A549 (cell line): Measurements from ENCODE around the gene COL1A1. TPM values are rescaled to one million over a fixed set of nuclear protein-coding genes. Genes with fewer than 3 reads are reported as not detected.
A peak's percentile ranks its signal among the peaks of the same experiment; 100 is the strongest.

ENCODE experiments used
- ATAC-seq, 2 experiments: fragments of 200-7000 bp in 1 of 2; fragments of >200 bp in 1 of 2; cut with Nextera tagmentation in 1 of 2; cut with Tn5 transposase in 1 of 2; 3 replicates each; pipeline versions ENCODE4 v1.8.0 to v1.9.1; 2018 to 2020; ENCODE audit warnings: mild to moderate bottlenecking in 1 of 2, moderate library complexity in 1 of 2
- CTCF ChIA-PET: fragments of 300-600 bp; sonication (Branson Sonifier 250); formaldehyde crosslinking; extraction: SDS; loops from one replicate; lab custom pipeline; 2021; ENCODE audit warnings: antibody characterized with exemption, inconsistent platforms; lab: Yijun Ruan, JAX
- POLR2A ChIA-PET: fragments of 350-600 bp; formaldehyde crosslinking; extraction: SDS; loops from one replicate; lab custom pipeline; 2021; ENCODE audit warnings: antibody characterized with exemption, inconsistent platforms; lab: Yijun Ruan, JAX
- DNase-seq, 2 experiments: peaks; one replicate each; pipeline versions ENCODE4 v3.0.0 to v3.0.0-alpha.2; 2011 to 2016; ENCODE audit warnings: low read depth in 1 of 2, low spot score in 1 of 2
- FAIRE-seq: peaks from 2 replicates; lab custom pipeline; 2011; peaks lifted over from hg19 to GRCh38; lab: Jason Lieb, UNC
- H3K27ac ChIP-seq, 2 experiments: fragments of >200 bp; sonication (Bioruptor Twin); formaldehyde crosslinking; 3 replicates each; pipeline ENCODE4 v1.5.1; 2016 to 2017
- H3K4me1 ChIP-seq: fragments of >200 bp; sonication (Bioruptor Twin); formaldehyde crosslinking; 3 replicates; pipeline ENCODE4 v1.6.1; 2016
- H3K4me2 ChIP-seq: fragments of >200 bp; sonication (Bioruptor Twin); formaldehyde crosslinking; 3 replicates; pipeline ENCODE4 v1.6.1; 2016
- H3K4me3 ChIP-seq: fragments of >200 bp; sonication (Bioruptor Twin); formaldehyde crosslinking; 3 replicates; pipeline ENCODE4 v1.5.1; 2016
- H3K9me3 ChIP-seq: fragments of >200 bp; sonication (Bioruptor Twin); formaldehyde crosslinking; 3 replicates; pipeline ENCODE4 v1.6.1; 2016
- BCL3 ChIP-seq: fragments of >200 bp; sonication (Bioruptor Twin); formaldehyde crosslinking; IDR thresholded peaks from 3 replicates; pipeline ENCODE4 v1.6.1; 2016
- CBX8 ChIP-seq: fragments of 200-600 bp; sonication (generic); IDR thresholded peaks from 2 replicates; pipeline ENCODE4 v1.6.1; 2016
- CEBPB ChIP-seq, 2 experiments: fragments of >200 bp in 1 of 2; sonication (Bioruptor Twin) in 1 of 2; formaldehyde crosslinking in 1 of 2; IDR thresholded peaks; 2 replicates each; pipeline ENCODE4 v1.6.1; 2012 to 2016
- CHD2 ChIP-seq: fragments of 150-350 bp; IDR thresholded peaks from 2 replicates; pipeline ENCODE4 v1.6.1; 2014; ENCODE audit warnings: low read length; ENCODE audit not compliant: partially characterized antibody
- CHD4 ChIP-seq: fragments of 200-600 bp; sonication (generic); IDR thresholded peaks from 2 replicates; pipeline ENCODE4 v1.6.1; 2016; ENCODE audit warnings: antibody characterized with exemption, mild to moderate bottlenecking, borderline replicate concordance
- CTCF ChIP-seq: fragments of >200 bp; sonication (Bioruptor Twin); formaldehyde crosslinking; IDR thresholded peaks from 3 replicates; pipeline ENCODE4 v1.5.1; 2016
- EHF ChIP-seq: fragments of 250-450 bp; sonication (Bioruptor Pico); IDR thresholded peaks from 2 replicates; pipeline ENCODE4 v1.5.0; 2020; ENCODE audit warnings: mild to moderate bottlenecking
- FOSL2 ChIP-seq, 2 experiments: fragments of 450-650 bp in 1 of 2; fragments of >200 bp in 1 of 2; sonication (Bioruptor Twin) in 1 of 2; formaldehyde crosslinking; IDR thresholded peaks; 2 replicates each; pipeline versions ENCODE4 v1.5.0 to v1.6.1; 2016 to 2020; ENCODE audit warnings: mild to moderate bottlenecking in 1 of 2, moderate library complexity in 1 of 2
- GATA3 ChIP-seq: IDR thresholded peaks from 2 replicates; pipeline ENCODE4 v1.6.1; 2012; ENCODE audit warnings: borderline replicate concordance
- HDAC2 ChIP-seq: fragments of 200-600 bp; sonication (generic); IDR thresholded peaks from 2 replicates; pipeline ENCODE4 v1.6.1; 2016
- HES2 ChIP-seq: fragments of >200 bp; sonication (Bioruptor Twin); formaldehyde crosslinking; IDR thresholded peaks from 2 replicates; pipeline ENCODE4 v1.6.1; 2016
- HMGXB4 ChIP-seq: fragments of 250-450 bp; sonication (Bioruptor Pico); IDR thresholded peaks from 2 replicates; pipeline ENCODE4 v1.5.0; 2021; ENCODE audit warnings: mild to moderate bottlenecking, moderate library complexity, borderline replicate concordance
- JUN ChIP-seq, 2 experiments: fragments of >200 bp; sonication (Bioruptor Twin); formaldehyde crosslinking; IDR thresholded peaks; 2 replicates in 1 of 2; 3 replicates in 1 of 2; pipeline ENCODE4 v1.6.1; 2016 to 2017
- MAZ ChIP-seq: fragments of 150-350 bp; IDR thresholded peaks from 2 replicates; pipeline ENCODE4 v1.6.1; 2014; ENCODE audit warnings: antibody characterized with exemption, low read depth, low read length, borderline replicate concordance
- MYC ChIP-seq: IDR thresholded peaks from 2 replicates; pipeline ENCODE4 v1.6.1; 2012; ENCODE audit warnings: mild to moderate bottlenecking, inconsistent platforms, low read length, improper control_type of control experiment, borderline replicate concordance
- PHF8 ChIP-seq: fragments of 200-600 bp; sonication (generic); IDR thresholded peaks from 2 replicates; pipeline ENCODE4 v1.6.1; 2016; ENCODE audit warnings: low read depth, mild to moderate bottlenecking, antibody characterized with exemption, moderate library complexity, borderline replicate concordance
- POLR2A ChIP-seq: IDR thresholded peaks from 2 replicates; pipeline ENCODE4 v1.6.1; 2012; ENCODE audit warnings: mild to moderate bottlenecking, low read length
- POLR2AphosphoS2 ChIP-seq: conservative IDR thresholded peaks from 2 replicates; pipeline ENCODE4 v1.6.1; 2012; ENCODE audit warnings: low read length, improper control_type of control experiment, inconsistent platforms
- RCOR1 ChIP-seq: fragments of 150-350 bp; IDR thresholded peaks from 2 replicates; pipeline ENCODE4 v1.6.1; 2014; ENCODE audit warnings: antibody characterized with exemption, low read length, low read depth
- RNF2 ChIP-seq: fragments of 200-600 bp; sonication (generic); IDR thresholded peaks from 2 replicates; pipeline ENCODE4 v1.6.1; 2016; ENCODE audit warnings: low read depth, mild to moderate bottlenecking, antibody characterized with exemption, moderate library complexity, borderline replicate concordance
- SMC3 ChIP-seq: fragments of >200 bp; sonication (Bioruptor Twin); formaldehyde crosslinking; IDR thresholded peaks from 3 replicates; pipeline ENCODE4 v1.6.1; 2018; ENCODE audit warnings: inconsistent platforms
- TFCP2L1 ChIP-seq: fragments of 250-450 bp; sonication (Bioruptor Pico); IDR thresholded peaks from 2 replicates; pipeline ENCODE4 v1.5.0; 2021; ENCODE audit warnings: mild to moderate bottlenecking
- ZNF302 ChIP-seq: fragments of 250-450 bp; sonication (Bioruptor Pico); IDR thresholded peaks from 2 replicates; pipeline ENCODE4 v1.9.0; 2021; ENCODE audit warnings: inconsistent platforms, mild to moderate bottlenecking, moderate library complexity
- ZSCAN20 ChIP-seq: fragments of 250-450 bp; sonication (Bioruptor Pico); IDR thresholded peaks from 2 replicates; pipeline ENCODE4 v1.8.0; 2022; ENCODE audit warnings: mild to moderate bottlenecking, moderate library complexity
- WGBS: methylation state at CpG from one replicate; pipeline ENCODE4 v1.1.6; 2017; ENCODE audit errors: missing lambda C conversion rate; 5-methylcytosine and 5-hydroxymethylcytosine counted together
- polyA plus RNA-seq, 4 experiments: library from polyadenylated mRNA; depleted of rRNA in 3 of 4; stranded (reverse); fragments of >200 nt; fragmentation: RNase III in 1 of 4; extraction: RNeasy Plus Mini Kit Qiagen cat#74134 plus additional on column Dnase treatment in 1 of 4; gene quantifications; 2 replicates in 3 of 4; 3 replicates in 1 of 4; pipeline ENCODE4 v1.2.3, GENCODE V29; 2011 to 2017
- TF ChIP-seq, protein P1 (sequence below): fragments of 450-650 bp; IDR thresholded peaks from 2 replicates; pipeline ENCODE4 v1.6.1; 2014; ENCODE audit warnings: antibody characterized with exemption
- TF ChIP-seq, protein P2 (sequence below): IDR thresholded peaks from 2 replicates; pipeline ENCODE4 v1.6.1; 2012; ENCODE audit warnings: low read depth, borderline replicate concordance

The COL1A1 gene
- polyA plus RNA-seq, 2 of the 4 experiments (the other 2 are of a cell fraction): 4.4 to 34.3 TPM

DNA sequence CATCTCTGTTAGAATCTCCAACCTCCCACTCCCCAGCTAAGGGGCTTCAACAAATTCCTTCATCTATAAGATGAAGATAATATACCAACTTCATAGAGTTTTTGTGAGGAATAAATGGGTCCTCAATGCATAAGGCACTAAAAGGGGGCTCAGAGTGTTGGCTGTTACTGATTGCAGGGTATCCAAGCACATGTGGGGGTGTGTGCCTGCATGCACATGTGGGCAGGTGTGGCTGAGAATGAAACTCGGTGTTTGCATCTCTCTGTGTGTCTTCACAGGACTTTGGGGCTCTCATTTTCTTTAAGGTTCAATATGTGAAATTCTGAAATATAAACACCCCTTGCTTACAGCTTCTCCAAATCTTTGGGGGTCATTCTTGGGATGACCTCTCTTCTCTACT, 46.8 kb downstream of the COL1A1 start:
- DNase-seq (no peak), FAIRE-seq (no peak), ATAC-seq (no peak)
- Histone ChIP-seq H3K4me2 (peak overlapping the region; percentile 6; the same call in 1 of the 3 replicates), H3K27ac (peak overlapping the region in 1 of 2 experiments; percentile 96; a peak in 3 of 6 replicates), H3K4me1 (peaks cover 26% of the 10 kb centered on the region), H3K4me3 (no peak overlapping the region), H3K9me3 (no peaks in the 10 kb centered on the region)
- WGBS: 55% methylated on average over 1 of the region's 1 CpG
- TF ChIP-seq SMC3 (no peak), TFCP2L1 (no peak), PHF8 (no peak), CBX8 (no peak), MAZ (no peak), RNF2 (no peak), RCOR1 (no peak), JUN (IDR thresholded peaks at IDR 0.05) (no peak), HES2 (no peak), MYC (no peak), POLR2A (no peak), POLR2AphosphoS2 (no peak), CHD2 (no peak)
- ChIA-PET CTCF (interaction anchor here (1.1 to 60.2 kb wide), 6 partner anchors 9 to 142 kb away, joined by 3 to 1356 read pairs (median 26); partner anchors contain the start of genes PDK2 and SGCA), POLR2A (interaction anchor here (0.5 kb wide), 1 partner anchor 94 kb away, joined by 3 read pairs; no protein-coding TSS in a partner anchor)

GRCh38 chr17:50153650-50154575, 47.5 kb downstream of the COL1A1 start:
- WGBS: 87% methylated on average over 16 of the region's 16 CpGs
- ATAC-seq: no peak
- no peak for DNase-seq
- Histone ChIP-seq H3K4me2 (no peak overlapping the region), H3K4me3 (no peak overlapping the region), H3K27ac (peak overlapping the region in 1 of 2 experiments; percentile 96; a peak in 3 of 6 replicates), H3K4me1 (peaks cover 26% of the 10 kb centered on the region), H3K9me3 (no peaks in the 10 kb centered on the region)
- FAIRE-seq: no peak
- ChIA-PET POLR2A (interaction anchor here (0.5 kb wide), 1 partner anchor 93 kb away, joined by 3 read pairs; no protein-coding TSS in a partner anchor), CTCF (interaction anchor here (1.1 to 60.2 kb wide), 7 partner anchors 7 to 143 kb away, joined by 3 to 1356 read pairs (median 44); partner anchors contain the start of genes PDK2 and SGCA)
- TF ChIP-seq EHF (CRISPR knock-in tag): no peak
- TF ChIP-seq, protein P1, sequence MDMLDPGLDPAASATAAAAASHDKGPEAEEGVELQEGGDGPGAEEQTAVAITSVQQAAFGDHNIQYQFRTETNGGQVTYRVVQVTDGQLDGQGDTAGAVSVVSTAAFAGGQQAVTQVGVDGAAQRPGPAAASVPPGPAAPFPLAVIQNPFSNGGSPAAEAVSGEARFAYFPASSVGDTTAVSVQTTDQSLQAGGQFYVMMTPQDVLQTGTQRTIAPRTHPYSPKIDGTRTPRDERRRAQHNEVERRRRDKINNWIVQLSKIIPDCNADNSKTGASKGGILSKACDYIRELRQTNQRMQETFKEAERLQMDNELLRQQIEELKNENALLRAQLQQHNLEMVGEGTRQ: no peak
- TF ChIP-seq FOSL2 (IDR thresholded peaks at IDR 0.05): no peak
- TF ChIP-seq FOSL2 (CRISPR knock-in tag; IDR thresholded peaks at IDR 0.05): no peak
- TF ChIP-seq HDAC2: no peak
- TF ChIP-seq MYC: no peak
- TF ChIP-seq CEBPB (IDR thresholded peaks at IDR 0.05): no peak
- TF ChIP-seq BCL3: no peak
- no peak for TF ChIP-seq CHD4
- no peak for TF ChIP-seq PHF8
- TF ChIP-seq GATA3: no peak
- TF ChIP-seq ZNF302 (CRISPR knock-in tag): no peak
- TF ChIP-seq HMGXB4 (CRISPR knock-in tag): no peak
- TF ChIP-seq, protein P2, sequence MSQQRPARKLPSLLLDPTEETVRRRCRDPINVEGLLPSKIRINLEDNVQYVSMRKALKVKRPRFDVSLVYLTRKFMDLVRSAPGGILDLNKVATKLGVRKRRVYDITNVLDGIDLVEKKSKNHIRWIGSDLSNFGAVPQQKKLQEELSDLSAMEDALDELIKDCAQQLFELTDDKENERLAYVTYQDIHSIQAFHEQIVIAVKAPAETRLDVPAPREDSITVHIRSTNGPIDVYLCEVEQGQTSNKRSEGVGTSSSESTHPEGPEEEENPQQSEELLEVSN: no peak
- no peak for TF ChIP-seq CTCF
- TF ChIP-seq ZSCAN20: no peak
